CD14-positive monocyte (primary cell): ENCODE data around the gene ANXA4. TPM values are rescaled to one million over a fixed set of nuclear protein-coding genes. Genes with fewer than 3 reads are reported as not detected.

ENCODE experiments used
- DNase-seq, 3 donors: peaks; one replicate each; pipeline ENCODE4 v3.0.0-alpha.2; 2011 to 2022
- H2AFZ ChIP-seq: 2 replicates; pipeline ENCODE4 v1.6.0; 2012; ENCODE audit warnings: mild to moderate bottlenecking, low read depth, low read length, inconsistent platforms; ENCODE audit not compliant: insufficient read depth, poor library complexity, severe bottlenecking
- H3K27ac ChIP-seq, 2 donors: 1 replicate in 1 of 2; 2 replicates in 1 of 2; pipeline ENCODE4 v1.5.1; 2012 to 2013; ENCODE audit warnings: low read length in 2 of 2, control low read depth in 1 of 2, inconsistent platforms in 1 of 2, low read depth in 1 of 2, mild to moderate bottlenecking in 1 of 2
- H3K27me3 ChIP-seq, 2 donors: one replicate each; pipeline versions ENCODE4 v1.6.0 to v1.6.1; 2011 to 2013; ENCODE audit warnings: low read length in 2 of 2; ENCODE audit not compliant: control insufficient read depth in 2 of 2, insufficient read depth in 2 of 2
- H3K36me3 ChIP-seq, 2 donors: replicated peaks in 1 of 2; 1 replicate in 1 of 2; 2 replicates in 1 of 2; pipeline versions ENCODE4 v1.5.1 to v1.6.1; 2012 to 2013; ENCODE audit warnings: low read length in 2 of 2, control low read depth in 1 of 2, inconsistent platforms in 1 of 2, mild to moderate bottlenecking in 1 of 2; ENCODE audit not compliant: insufficient read depth in 2 of 2, control insufficient read depth in 1 of 2
- H3K4me1 ChIP-seq, 2 donors: 1 replicate in 1 of 2; 2 replicates in 1 of 2; pipeline versions ENCODE4 v1.5.1 to v1.6.1; 2012 to 2013; ENCODE audit warnings: low read length in 2 of 2, control low read depth in 1 of 2, inconsistent platforms in 1 of 2, mild to moderate bottlenecking in 1 of 2, moderate library complexity in 1 of 2; ENCODE audit not compliant: insufficient read depth in 2 of 2, control insufficient read depth in 1 of 2
- H3K4me2 ChIP-seq: replicated peaks from 2 replicates; pipeline ENCODE3; 2012; ENCODE audit warnings: low read length, moderate library complexity, mild to moderate bottlenecking; ENCODE audit not compliant: poor library complexity, severe bottlenecking; ENCODE audit errors: extremely low read depth
- H3K4me3 ChIP-seq, 3 experiments: fragments of 200-600 bp in 1 of 3; sonication (generic) in 1 of 3; replicated peaks in 1 of 3; 1 replicate in 2 of 3; 2 replicates in 1 of 3; pipeline ENCODE4 v1.5.1; 2011 to 2013; ENCODE audit warnings: low read length in 3 of 3, mild to moderate bottlenecking in 3 of 3, control low read depth in 2 of 3, low read depth in 2 of 3, inconsistent platforms in 1 of 3, moderate library complexity in 1 of 3
- H3K79me2 ChIP-seq: 2 replicates; pipeline ENCODE4 v1.6.0; 2012; ENCODE audit warnings: mild to moderate bottlenecking, control low read depth, inconsistent platforms, low read length, moderate library complexity; ENCODE audit not compliant: insufficient read depth
- H3K9ac ChIP-seq: 2 replicates; pipeline ENCODE4 v1.6.0; 2017; ENCODE audit warnings: low read length, mild to moderate bottlenecking; ENCODE audit not compliant: insufficient read depth, poor library complexity, severe bottlenecking
- H3K9me3 ChIP-seq, 2 donors: replicated peaks in 1 of 2; 1 replicate in 1 of 2; 2 replicates in 1 of 2; pipeline versions ENCODE4 v1.5.1 to v1.6.1; 2012 to 2013; ENCODE audit warnings: low read length in 2 of 2, control low read depth in 1 of 2; ENCODE audit not compliant: control insufficient read depth in 1 of 2, insufficient read depth in 1 of 2
- H4K20me1 ChIP-seq: 2 replicates; pipeline ENCODE4 v1.6.0; 2012; ENCODE audit warnings: mild to moderate bottlenecking, low read length, control low read depth, moderate library complexity; ENCODE audit not compliant: insufficient read depth
- H3K27ac Mint-ChIP-seq, 7 donors: one replicate each; pipeline ENCODE4 v1.8.0; 2020; ENCODE audit warnings: mild to moderate bottlenecking in 7 of 7, mixed read lengths in 7 of 7, moderate library complexity in 6 of 7, inconsistent platforms in 2 of 7
- H3K27me3 Mint-ChIP-seq, 3 donors: one replicate each; pipeline ENCODE4 v1.8.0; 2021 to 2022; ENCODE audit warnings: low read depth in 3 of 3, mild to moderate bottlenecking in 3 of 3, mixed read lengths in 3 of 3, moderate library complexity in 3 of 3, inconsistent platforms in 1 of 3
- H3K36me3 Mint-ChIP-seq, 2 donors: one replicate each; pipeline ENCODE4 v1.8.0; 2020; ENCODE audit warnings: mixed read lengths in 2 of 2, inconsistent platforms in 1 of 2, mild to moderate bottlenecking in 1 of 2
- H3K4me1 Mint-ChIP-seq: one replicate; pipeline ENCODE4 v1.8.0; 2020; ENCODE audit warnings: mild to moderate bottlenecking, mixed read lengths
- H3K4me3 Mint-ChIP-seq, 2 donors: one replicate each; pipeline ENCODE4 v1.8.0; 2020; ENCODE audit warnings: mild to moderate bottlenecking in 2 of 2, mixed read lengths in 2 of 2, moderate library complexity in 1 of 2
- H3K9me3 Mint-ChIP-seq, 7 donors: one replicate each; pipeline ENCODE4 v1.8.0; 2020 to 2022; ENCODE audit warnings: mixed read lengths in 7 of 7, mild to moderate bottlenecking in 6 of 7, moderate library complexity in 6 of 7, inconsistent platforms in 2 of 7
- WGBS: methylation state at CpG from one replicate; pipeline ENCODE4 v1.1.5; 2013; ENCODE audit warnings: missing lambda C conversion rate; ENCODE audit not compliant: insufficient coverage; 5-methylcytosine and 5-hydroxymethylcytosine counted together
- intact Hi-C, 2 donors: fragments of 100-400 bp; cut with micrococcal nuclease; formaldehyde crosslinking; loops; one replicate each; pipeline versions ENCODE4 v1.15.0 to v1.15.1; 2023
- polyA plus RNA-seq, 3 donors: library from polyadenylated mRNA; depleted of rRNA in 1 of 3; unstranded in 2 of 3; stranded (reverse) in 1 of 3; fragments of 300-500 nt in 2 of 3; fragments of >200 nt in 1 of 3; fragmentation: Illumina TruSeq in 2 of 3; gene quantifications; 1 replicate in 2 of 3; 2 replicates in 1 of 3; pipeline ENCODE4 v1.2.3, GENCODE V29; 2012 to 2021
- TF ChIP-seq, protein P1 (sequence below): fragments of 200-600 bp; IDR thresholded peaks from one replicate; pipeline ENCODE4 v1.8.0; 2022; ENCODE audit warnings: antibody characterized with exemption, mild to moderate bottlenecking

ANXA4 gene
- polyA plus RNA-seq, 3 donors, result 30.0 to 95.7 (median 64.7) TPM

DNA sequence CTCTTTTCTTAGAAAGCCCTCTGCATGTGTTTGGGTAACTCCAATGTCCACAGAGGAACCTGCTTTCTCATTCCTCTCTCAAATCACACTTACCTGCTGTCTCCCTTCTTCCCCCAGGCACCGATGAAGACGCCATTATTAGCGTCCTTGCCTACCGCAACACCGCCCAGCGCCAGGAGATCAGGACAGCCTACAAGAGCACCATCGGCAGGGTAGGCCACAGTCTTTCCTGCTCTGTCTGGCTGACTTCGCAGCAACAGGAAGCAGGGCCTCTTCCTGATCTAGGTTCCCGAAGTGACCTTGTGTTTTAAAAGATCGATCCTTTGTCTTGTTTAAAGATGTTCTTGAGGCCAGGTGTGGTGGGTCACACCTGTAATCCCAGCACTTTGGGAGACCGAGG lies 62.5 kb downstream of the ANXA4 start:
- TF ChIP-seq, protein P1, sequence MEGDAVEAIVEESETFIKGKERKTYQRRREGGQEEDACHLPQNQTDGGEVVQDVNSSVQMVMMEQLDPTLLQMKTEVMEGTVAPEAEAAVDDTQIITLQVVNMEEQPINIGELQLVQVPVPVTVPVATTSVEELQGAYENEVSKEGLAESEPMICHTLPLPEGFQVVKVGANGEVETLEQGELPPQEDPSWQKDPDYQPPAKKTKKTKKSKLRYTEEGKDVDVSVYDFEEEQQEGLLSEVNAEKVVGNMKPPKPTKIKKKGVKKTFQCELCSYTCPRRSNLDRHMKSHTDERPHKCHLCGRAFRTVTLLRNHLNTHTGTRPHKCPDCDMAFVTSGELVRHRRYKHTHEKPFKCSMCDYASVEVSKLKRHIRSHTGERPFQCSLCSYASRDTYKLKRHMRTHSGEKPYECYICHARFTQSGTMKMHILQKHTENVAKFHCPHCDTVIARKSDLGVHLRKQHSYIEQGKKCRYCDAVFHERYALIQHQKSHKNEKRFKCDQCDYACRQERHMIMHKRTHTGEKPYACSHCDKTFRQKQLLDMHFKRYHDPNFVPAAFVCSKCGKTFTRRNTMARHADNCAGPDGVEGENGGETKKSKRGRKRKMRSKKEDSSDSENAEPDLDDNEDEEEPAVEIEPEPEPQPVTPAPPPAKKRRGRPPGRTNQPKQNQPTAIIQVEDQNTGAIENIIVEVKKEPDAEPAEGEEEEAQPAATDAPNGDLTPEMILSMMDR, result no peak
- Histone ChIP-seq H3K9me3 (no peaks in the 10 kb centered on the region), H3K4me2 (peak overlapping the region; percentile 17), H4K20me1 (no peaks in the 10 kb centered on the region), H3K9ac (no peak overlapping the region), H3K27me3 (no peaks in the 10 kb centered on the region), H3K36me3 (peaks cover 26 to 59% of the 10 kb centered on the region in 2 donors), H3K4me1 (peaks cover 22 to 25% of the 10 kb centered on the region in 2 donors), H3K79me2 (no peaks in the 10 kb centered on the region), H3K4me3 (peak overlapping the region in 1 of 3 experiments; percentile 25), H2AFZ (peak overlapping the region; percentile 55), H3K27ac (peak overlapping the region in 1 of 2 donors; percentile 12)
- peaks cover 0 to 2% (median 0%) of the 10 kb centered on the region in 7 donors for H3K9me3 Mint-ChIP-seq
- peaks cover 57% of the 10 kb centered on the region in 2 donors for H3K36me3 Mint-ChIP-seq
- no peaks in the 10 kb centered on the region for H3K27me3 Mint-ChIP-seq
- DNase-seq, result peak in 2 of 3 donors; percentile 3 to 7
- H3K4me1 Mint-ChIP-seq, result peaks cover 32% of the 10 kb centered on the region
- H3K4me3 Mint-ChIP-seq, result peak overlapping the region; percentile 35 to 66
- intact Hi-C loops, result no loop called here
- peak overlapping the region in 5 of 7 donors; percentile 22 to 79 (median 61) for H3K27ac Mint-ChIP-seq
- 17% methylated on average over 7 of the region's 11 CpGs for WGBS

DNA sequence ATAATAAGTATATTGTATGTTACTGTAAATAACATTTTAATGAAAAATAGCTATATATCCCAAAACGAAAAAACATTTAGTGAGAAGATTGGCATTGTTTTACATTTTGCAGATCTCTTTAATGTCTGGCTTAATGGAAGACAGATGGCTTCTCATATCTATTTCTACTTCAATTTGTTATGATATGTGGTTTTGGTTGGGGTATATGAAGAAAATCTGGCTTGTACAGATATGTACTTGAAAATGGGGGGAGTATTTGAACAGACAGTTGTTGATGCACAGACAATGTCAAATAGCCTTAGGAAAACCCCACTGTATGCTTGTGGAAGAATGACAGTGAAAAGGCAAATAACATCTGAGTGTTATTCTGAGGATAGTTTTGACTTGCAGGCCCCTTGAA lies 64.0 kb downstream of the ANXA4 start:
- H3K27ac Mint-ChIP-seq, result no peak overlapping the region
- WGBS, result no CpG with 5 or more reads among the region's 1 CpG

More for the DNA sequence above, 64.0 kb downstream of the ANXA4 start:
- H3K36me3 Mint-ChIP-seq, result peaks cover 60 to 61% of the 10 kb centered on the region in 2 donors
- DNase-seq, result no peak
- Histone ChIP-seq H3K4me2 (no peak overlapping the region), H3K36me3 (peaks cover 35 to 59% of the 10 kb centered on the region in 2 donors), H4K20me1 (no peaks in the 10 kb centered on the region), H3K27ac (no peak overlapping the region), H2AFZ (no peak overlapping the region), H3K9ac (no peak overlapping the region), H3K9me3 (no peaks in the 10 kb centered on the region), H3K79me2 (no peaks in the 10 kb centered on the region), H3K27me3 (no peaks in the 10 kb centered on the region), H3K4me3 (no peak overlapping the region), H3K4me1 (peaks cover 22 to 25% of the 10 kb centered on the region in 2 donors)
- TF ChIP-seq, protein P1, result no peak
- H3K4me3 Mint-ChIP-seq, result no peak overlapping the region
- H3K27me3 Mint-ChIP-seq, result peaks cover 0 to 2% (median 0%) of the 10 kb centered on the region in 3 donors
- intact Hi-C loops, result no loop called here
- peaks cover 29% of the 10 kb centered on the region for H3K4me1 Mint-ChIP-seq
- peaks cover 0 to 2% (median 0%) of the 10 kb centered on the region in 7 donors for H3K9me3 Mint-ChIP-seq
